IPS-18a (cell line): ENCODE measurements around the gene AKT1.
A peak's percentile ranks its signal among the peaks of the same experiment; 100 is the strongest.

Experiments used
- H3K27ac ChIP-seq: one replicate; pipeline ENCODE4 v1.5.1; 2013; ENCODE audit warnings: low read length
- H3K27me3 ChIP-seq: one replicate; pipeline ENCODE4 v1.6.1; 2013; ENCODE audit warnings: mild to moderate bottlenecking, low read length; ENCODE audit not compliant: control insufficient read depth, insufficient read depth
- H3K36me3 ChIP-seq: one replicate; pipeline ENCODE4 v1.6.1; 2013; ENCODE audit warnings: low read depth, low read length; ENCODE audit not compliant: control insufficient read depth
- H3K4me1 ChIP-seq: one replicate; pipeline ENCODE4 v1.6.1; 2013; ENCODE audit warnings: low read depth, low read length; ENCODE audit not compliant: control insufficient read depth
- H3K4me3 ChIP-seq: one replicate; pipeline ENCODE4 v1.5.1; 2013; ENCODE audit warnings: low read length
- H3K9ac ChIP-seq: one replicate; pipeline ENCODE4 v1.6.1; 2013; ENCODE audit warnings: mild to moderate bottlenecking, low read length, moderate library complexity
- H3K9me3 ChIP-seq: one replicate; pipeline ENCODE4 v1.6.1; 2013; ENCODE audit warnings: low read depth, low read length; ENCODE audit not compliant: control insufficient read depth

AKT1 gene

DNA sequence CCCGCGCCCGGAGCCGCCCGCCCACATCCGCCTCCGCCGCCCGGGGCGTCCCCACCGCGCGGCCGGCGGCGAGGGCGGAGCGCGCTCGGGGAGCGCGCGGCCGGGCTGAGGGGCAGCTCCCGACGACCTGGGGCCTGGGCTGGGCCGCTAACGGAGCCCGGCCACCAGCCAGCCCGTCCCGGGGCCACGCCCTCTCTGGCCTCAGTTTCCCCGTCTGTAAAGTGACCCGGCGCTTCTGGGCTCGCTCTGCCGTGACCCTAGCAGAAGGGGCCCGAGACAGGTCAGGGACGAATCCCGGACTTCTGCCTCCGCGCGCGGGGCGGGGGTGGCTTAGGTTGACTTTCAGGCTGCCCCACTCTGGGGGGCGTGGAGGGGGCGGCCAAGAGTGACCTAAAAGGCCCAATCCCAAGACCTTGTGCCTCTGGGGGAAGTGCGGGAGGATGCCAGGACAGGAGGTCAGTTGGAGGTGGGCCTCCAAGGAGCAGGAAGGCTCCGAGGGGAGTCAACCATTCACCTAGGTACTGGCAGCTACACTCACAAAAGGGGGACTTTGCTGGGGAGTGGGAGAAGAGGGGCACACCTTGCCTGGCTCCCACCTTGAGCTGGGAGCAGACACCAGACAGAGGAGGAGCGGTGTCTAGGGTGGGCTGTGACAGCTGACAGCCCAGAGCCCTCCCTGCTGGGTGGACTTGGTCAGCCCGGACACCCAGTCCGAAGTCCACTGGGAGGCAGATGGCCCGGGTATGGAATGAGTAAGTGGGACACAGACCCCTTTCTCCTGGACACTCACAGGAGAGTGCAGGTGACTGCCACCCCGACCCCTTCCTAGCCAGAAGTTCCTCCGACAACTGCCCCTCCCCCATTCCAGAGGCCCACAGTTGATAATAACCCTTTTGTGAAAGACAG, 486 bp upstream of the AKT1 start:
- Histone ChIP-seq H3K4me3 (peak overlapping the region; percentile 57), H3K27ac (no peak overlapping the region), H3K27me3 (peaks cover 52% of the 10 kb centered on the region), H3K9ac (no peak overlapping the region), H3K4me1 (peaks cover 19% of the 10 kb centered on the region), H3K9me3 (no peaks in the 10 kb centered on the region), H3K36me3 (peaks cover 6% of the 10 kb centered on the region)

DNA sequence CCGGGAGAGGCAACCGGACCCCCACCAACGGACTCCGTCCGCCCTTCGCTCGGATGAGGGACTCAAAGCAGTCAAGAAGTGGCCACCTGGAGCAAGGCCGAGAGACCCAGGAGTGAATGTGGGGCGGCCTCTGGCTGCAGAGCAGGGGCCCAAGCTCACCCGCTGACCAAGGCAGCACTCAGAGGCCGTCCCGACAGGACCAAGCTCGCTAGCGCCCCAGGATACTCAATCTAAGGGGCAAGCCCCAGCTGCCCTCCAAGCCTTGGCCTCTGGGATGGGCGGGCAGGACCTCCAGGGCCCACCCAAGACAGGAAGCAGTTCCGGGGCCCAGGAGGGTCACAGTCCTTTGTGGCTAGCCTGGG, 936 bp downstream of the AKT1 start:
- no peaks in the 10 kb centered on the region for H3K9me3 ChIP-seq
- H3K4me3 ChIP-seq = peak overlapping the region; percentile 72
- H3K4me1 ChIP-seq = peaks cover 19% of the 10 kb centered on the region
- peak overlapping the region; percentile 49 for H3K9ac ChIP-seq
- peaks cover 45% of the 10 kb centered on the region for H3K27me3 ChIP-seq
- H3K27ac ChIP-seq = no peak overlapping the region
- peaks cover 10% of the 10 kb centered on the region for H3K36me3 ChIP-seq

DNA sequence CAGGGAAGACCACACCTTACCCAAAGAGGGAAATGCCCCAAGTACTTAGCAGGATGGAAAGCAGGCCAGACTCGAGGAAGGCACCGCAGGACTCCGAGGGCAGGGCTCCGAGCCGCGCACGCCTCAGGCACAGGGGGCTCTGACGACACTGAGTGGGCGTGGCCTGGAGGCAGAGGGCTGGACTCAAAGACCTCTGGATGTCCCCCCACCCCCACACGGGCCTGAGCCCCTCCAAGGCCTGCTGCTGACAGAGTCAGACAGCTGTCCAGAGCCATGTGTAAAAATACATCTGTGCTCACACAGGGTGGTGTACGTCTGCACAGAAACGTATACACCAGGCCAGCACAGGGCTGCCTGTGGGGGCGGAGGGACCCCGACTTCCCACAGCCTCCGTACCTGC, 1.4 kb downstream of the AKT1 start:
- H3K9me3 ChIP-seq = no peaks in the 10 kb centered on the region
- peaks cover 39% of the 10 kb centered on the region for H3K27me3 ChIP-seq
- H3K9ac ChIP-seq = peak overlapping the region; percentile 49
- H3K4me3 ChIP-seq = peak overlapping the region; percentile 72
- peaks cover 19% of the 10 kb centered on the region for H3K4me1 ChIP-seq
- peaks cover 11% of the 10 kb centered on the region for H3K36me3 ChIP-seq
- no peak overlapping the region for H3K27ac ChIP-seq

DNA sequence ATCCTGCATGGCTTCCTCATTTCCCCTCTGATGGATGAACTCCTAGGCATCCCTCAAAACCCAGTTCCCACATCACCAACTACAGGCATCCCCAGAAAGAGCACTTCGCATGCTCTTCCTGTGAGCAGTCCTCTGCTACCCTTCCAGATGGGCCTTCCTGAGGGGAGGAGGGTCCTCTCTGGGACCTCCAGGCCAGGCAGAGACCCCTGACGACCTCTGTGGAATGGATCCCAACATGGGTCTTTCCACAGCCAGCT, 1.9 kb downstream of the AKT1 start:
- Histone ChIP-seq H3K27me3 (peaks cover 35% of the 10 kb centered on the region), H3K4me3 (peak overlapping the region; percentile 72), H3K9ac (no peak overlapping the region), H3K4me1 (peaks cover 19% of the 10 kb centered on the region), H3K9me3 (no peaks in the 10 kb centered on the region), H3K36me3 (peaks cover 11% of the 10 kb centered on the region), H3K27ac (no peak overlapping the region)

DNA sequence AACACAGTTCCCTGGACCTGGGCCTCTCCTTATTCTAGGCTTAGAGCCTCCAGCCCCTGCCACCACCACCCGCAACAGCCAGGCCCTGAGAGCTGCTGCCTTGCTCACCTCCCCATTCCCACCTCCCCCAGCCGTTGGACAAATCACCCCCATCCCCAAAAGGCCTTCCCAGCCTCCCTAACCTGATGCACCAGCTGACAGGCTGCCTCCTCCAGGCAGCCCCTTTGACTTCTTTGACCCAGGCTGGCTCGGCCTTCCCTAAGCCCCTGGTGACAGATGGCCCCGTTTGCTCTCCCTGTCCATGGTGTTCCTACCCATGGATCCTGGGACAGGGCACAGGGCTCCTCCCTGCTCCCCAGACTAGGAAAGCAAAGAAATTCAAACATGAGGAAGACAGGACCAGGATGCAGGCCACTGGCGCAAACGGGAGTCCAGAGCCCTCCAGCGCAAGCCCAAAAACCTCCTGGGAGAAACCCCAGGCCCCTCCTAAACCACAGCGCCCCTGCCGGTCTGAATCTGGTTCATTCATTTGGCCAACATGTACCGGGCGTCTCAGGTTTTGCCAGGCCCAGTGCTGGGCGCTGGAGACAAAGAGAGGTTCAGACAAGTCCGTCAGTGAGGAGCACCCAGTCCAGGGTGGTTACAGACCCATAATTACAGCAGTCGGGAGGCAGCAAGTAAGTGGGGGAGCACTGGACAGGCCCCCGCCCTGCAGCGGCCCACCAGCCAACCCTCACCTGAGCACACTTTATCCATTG, 2.4 kb downstream of the AKT1 start:
- peaks cover 11% of the 10 kb centered on the region for H3K36me3 ChIP-seq
- H3K9me3 ChIP-seq = no peaks in the 10 kb centered on the region
- peaks cover 19% of the 10 kb centered on the region for H3K4me1 ChIP-seq
- H3K4me3 ChIP-seq = no peak overlapping the region
- no peak overlapping the region for H3K9ac ChIP-seq
- no peak overlapping the region for H3K27ac ChIP-seq
- peaks cover 30% of the 10 kb centered on the region for H3K27me3 ChIP-seq

DNA sequence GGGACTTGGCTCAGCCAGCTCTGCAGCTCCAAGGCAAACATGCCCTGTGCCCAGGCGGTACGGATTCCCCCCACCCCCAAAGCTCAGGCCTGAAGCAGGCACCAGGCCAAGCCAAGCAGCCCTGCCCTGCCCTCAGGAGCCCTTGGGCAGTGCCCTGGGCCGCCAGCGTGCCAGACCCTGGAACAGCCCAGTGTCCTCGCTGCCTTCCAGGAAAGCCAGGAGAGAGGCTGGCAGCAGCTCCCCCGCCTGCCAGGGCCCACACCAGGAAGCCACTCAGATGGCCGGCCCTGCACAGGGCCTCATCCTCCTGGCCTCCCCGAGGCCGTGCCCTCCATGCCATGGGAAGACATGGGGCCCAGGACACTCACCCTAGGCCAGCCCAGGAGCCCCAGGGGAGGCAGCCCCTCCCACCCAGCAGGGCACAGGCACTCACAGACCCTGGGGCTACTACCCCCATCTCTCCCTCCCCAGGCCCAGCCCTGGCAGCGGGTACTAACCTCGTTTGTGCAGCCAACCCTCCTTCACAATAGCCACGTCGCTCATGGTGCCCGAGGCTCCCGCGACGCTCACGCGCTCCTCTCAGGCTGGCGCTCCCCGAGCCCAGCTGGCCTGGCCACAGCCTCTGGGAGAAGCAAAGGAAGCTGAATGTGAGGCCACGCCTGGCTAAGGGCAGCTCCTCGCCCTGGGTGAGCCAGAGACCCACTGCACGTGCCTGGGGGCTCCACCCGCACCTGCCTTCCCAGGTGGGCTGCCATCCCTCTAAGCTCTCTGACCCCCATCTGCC, 3.3 kb downstream of the AKT1 start:
- H3K36me3 ChIP-seq = peaks cover 11% of the 10 kb centered on the region
- H3K9ac ChIP-seq = no peak overlapping the region
- H3K4me3 ChIP-seq = no peak overlapping the region
- peaks cover 21% of the 10 kb centered on the region for H3K27me3 ChIP-seq
- H3K4me1 ChIP-seq = peaks cover 19% of the 10 kb centered on the region
- no peaks in the 10 kb centered on the region for H3K9me3 ChIP-seq
- H3K27ac ChIP-seq = no peak overlapping the region

DNA sequence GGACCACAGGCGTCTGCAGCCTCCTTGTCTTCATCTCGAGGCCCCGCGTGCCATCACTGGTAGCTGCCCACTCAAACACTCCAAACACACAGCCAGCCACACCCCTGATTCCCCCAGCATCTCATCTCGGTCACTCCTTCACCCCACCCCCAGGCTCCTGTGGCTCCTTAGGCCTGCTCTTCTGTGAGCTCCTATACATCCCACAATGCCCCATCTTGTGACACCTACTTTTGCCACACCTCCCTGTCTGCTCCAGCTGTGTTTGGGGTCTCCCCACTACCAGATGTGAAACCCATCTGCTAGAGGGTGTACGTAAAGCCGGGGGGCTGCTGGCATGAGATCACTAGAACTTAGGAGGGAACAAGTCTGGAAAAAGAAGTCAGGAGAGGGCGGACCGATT, 4.1 kb downstream of the AKT1 start:
- Histone ChIP-seq H3K9ac (no peak overlapping the region), H3K4me1 (peaks cover 16% of the 10 kb centered on the region), H3K36me3 (peaks cover 11% of the 10 kb centered on the region), H3K27me3 (peaks cover 13% of the 10 kb centered on the region), H3K9me3 (no peaks in the 10 kb centered on the region), H3K4me3 (no peak overlapping the region), H3K27ac (no peak overlapping the region)

DNA sequence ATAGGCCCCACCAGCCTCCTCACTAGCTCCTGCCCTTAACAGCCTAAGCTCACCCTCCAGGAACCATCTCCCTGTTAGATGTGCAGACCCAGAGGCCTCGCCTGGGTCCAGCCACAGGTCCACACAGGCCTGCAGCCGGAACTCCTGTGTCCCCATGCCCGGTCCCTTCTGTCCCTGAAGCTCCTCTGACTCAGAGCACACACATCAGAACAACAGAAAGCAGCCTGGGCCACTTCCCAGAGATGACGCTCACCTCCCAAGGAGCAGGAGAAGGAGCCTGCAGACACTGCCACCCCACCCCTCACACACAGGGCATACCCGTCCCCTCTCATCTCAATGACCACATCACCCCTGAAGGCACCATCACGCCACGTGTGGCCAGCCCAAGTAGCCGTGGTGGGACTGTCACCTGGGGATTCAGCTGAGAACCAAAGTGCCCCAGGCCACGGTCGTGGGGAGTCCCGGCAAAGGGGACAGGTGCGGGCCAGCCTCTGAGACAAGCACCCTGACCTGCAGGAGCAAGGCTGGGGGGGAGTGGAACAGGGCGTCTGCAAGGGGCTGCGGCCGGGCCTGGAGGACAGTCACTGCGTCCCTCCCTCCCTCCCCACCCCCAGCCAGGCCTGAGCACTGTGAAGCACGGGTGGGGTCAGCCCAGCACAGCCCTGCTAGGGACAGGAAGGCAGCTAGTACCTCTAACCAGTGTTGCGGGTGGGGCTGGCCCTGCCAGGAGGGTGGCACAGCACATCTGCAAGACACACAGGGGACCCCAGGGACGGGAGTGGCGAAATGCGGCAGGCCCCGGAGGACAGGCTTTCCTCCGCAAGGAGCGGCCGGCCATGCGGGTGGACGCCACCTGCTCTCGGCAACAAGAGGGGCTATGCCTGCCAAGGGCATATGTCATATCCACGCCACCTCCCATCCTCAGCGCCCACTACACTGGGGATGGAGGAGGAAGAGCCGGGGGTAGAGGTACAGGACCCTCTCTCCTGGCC, 5.5 kb downstream of the AKT1 start:
- Histone ChIP-seq H3K4me1 (peaks cover 11% of the 10 kb centered on the region), H3K27ac (no peak overlapping the region), H3K9ac (no peak overlapping the region), H3K9me3 (no peaks in the 10 kb centered on the region), H3K36me3 (peaks cover 11% of the 10 kb centered on the region), H3K27me3 (peaks cover 6% of the 10 kb centered on the region), H3K4me3 (no peak overlapping the region)

DNA sequence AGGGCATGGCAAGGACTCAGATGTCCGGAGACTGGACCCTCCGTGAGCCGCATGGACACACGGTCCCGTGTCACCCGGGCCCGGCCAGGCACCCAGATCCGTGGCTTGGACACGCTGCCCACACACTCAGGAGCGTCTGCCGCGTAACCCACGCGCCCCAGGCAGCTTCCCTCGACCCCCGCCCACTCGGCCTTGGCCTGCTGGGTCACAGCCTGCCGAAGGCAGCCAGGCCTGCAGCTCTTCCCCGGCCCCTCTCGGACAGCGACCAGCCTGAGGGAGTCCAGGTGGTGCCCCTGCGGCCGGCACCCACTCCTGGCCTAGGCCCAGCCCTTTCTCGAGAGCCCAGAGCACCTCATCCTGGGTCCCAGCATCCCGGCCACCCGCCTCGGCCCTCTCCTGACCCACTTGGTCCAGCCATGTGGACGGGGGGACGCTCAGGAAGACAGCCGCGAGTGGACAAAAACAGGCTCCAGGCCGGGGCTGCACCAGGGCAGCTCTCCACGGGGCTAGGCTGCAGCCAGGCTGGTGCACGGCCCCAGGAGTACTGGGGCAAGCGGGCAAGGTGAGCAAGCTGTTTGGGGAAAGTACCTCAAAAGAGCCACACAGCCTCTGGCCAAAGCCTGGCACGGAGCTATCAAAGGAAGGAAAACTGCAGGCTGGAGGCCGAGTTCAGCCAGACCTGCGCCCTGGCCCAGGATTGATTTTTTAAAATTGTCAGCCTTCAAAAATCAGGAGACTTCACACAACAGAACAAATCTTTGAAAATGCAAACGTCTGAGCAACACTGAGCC, 6.5 kb downstream of the AKT1 start:
- H3K27me3 ChIP-seq = no peaks in the 10 kb centered on the region
- H3K4me1 ChIP-seq = peaks cover 8% of the 10 kb centered on the region
- no peaks in the 10 kb centered on the region for H3K9me3 ChIP-seq
- no peak overlapping the region for H3K27ac ChIP-seq
- H3K36me3 ChIP-seq = peaks cover 11% of the 10 kb centered on the region
- no peak overlapping the region for H3K4me3 ChIP-seq
- no peak overlapping the region for H3K9ac ChIP-seq

DNA sequence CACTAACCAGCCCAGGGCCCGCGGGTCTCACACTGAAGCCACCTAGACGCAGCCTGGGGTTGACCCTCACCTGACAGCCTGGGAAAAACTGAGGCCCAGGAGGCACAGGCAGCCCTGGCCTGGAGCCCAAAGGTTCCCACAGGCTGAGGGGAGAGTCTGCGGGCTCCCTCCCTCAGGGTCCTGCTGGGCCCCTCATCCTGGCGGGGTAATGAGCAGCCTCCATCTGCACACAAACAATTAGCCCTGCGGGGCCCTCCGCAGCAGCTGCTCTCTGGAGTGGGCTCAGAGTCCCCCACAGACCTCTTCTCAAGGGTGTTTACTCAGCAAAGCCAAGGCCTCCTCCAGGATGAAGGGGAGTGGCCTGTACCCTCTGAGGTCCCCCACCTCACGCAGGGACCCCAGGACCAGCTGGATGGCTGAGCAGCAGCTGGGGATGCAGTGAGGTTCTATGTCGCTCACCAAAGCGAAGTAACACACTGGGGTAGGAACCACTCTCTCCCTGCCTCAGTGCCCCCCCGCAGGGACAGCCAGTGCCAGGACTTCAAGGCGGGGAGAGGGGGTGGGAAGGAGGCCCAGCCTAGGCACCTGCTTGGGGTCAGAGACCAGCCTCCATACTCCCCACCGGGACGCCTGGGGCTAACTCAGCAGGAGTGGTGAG, 7.3 kb downstream of the AKT1 start:
- Histone ChIP-seq H3K9ac (no peak overlapping the region), H3K36me3 (peaks cover 11% of the 10 kb centered on the region), H3K9me3 (no peaks in the 10 kb centered on the region), H3K4me1 (peaks cover under 1% of the 10 kb centered on the region), H3K27me3 (no peaks in the 10 kb centered on the region), H3K4me3 (no peak overlapping the region), H3K27ac (no peak overlapping the region)
